Choroid plexus epithelial cell (primary cell): ENCODE results near the gene PLPP4.

Experiments
- DNase-seq: peaks from one replicate; pipeline ENCODE4 v3.0.0-alpha.2; 2010; ENCODE audit warnings: low read depth
- H3K4me3 ChIP-seq: 2 replicates; pipeline ENCODE4 v1.5.1; 2011; ENCODE audit warnings: low read depth, mild to moderate bottlenecking, control low read depth, low read length, moderate library complexity
- CTCF ChIP-seq: conservative IDR thresholded peaks from 2 replicates; pipeline ENCODE4 v1.5.1; 2011; ENCODE audit warnings: low read depth, mild to moderate bottlenecking, control low read depth, inconsistent platforms, low read length, moderate library complexity

Gene PLPP4

GRCh38 chr10:120607710-120608703 lies 151.0 kb downstream of the PLPP4 start:
- H3K4me3 ChIP-seq = no peak overlapping the region
- no peak for TF ChIP-seq CTCF
- peak; percentile 10 for DNase-seq

GRCh38 chr10:120609006-120609405 lies 152.0 kb downstream of the PLPP4 start:
- no peak for TF ChIP-seq CTCF
- no peak for DNase-seq
- H3K4me3 ChIP-seq = no peak overlapping the region

GRCh38 chr10:120610791-120611190 lies 153.8 kb downstream of the PLPP4 start:
- no peak for TF ChIP-seq CTCF
- no peak for DNase-seq
- H3K4me3 ChIP-seq = no peak overlapping the region

GRCh38 chr10:120612756-120613155 lies 155.7 kb downstream of the PLPP4 start:
- H3K4me3 ChIP-seq = no peak overlapping the region
- no peak for TF ChIP-seq CTCF
- DNase-seq = no peak

GRCh38 chr10:120613180-120613579 lies 156.2 kb downstream of the PLPP4 start:
- TF ChIP-seq CTCF = no peak
- H3K4me3 ChIP-seq = no peak overlapping the region
- DNase-seq = no peak

DNA sequence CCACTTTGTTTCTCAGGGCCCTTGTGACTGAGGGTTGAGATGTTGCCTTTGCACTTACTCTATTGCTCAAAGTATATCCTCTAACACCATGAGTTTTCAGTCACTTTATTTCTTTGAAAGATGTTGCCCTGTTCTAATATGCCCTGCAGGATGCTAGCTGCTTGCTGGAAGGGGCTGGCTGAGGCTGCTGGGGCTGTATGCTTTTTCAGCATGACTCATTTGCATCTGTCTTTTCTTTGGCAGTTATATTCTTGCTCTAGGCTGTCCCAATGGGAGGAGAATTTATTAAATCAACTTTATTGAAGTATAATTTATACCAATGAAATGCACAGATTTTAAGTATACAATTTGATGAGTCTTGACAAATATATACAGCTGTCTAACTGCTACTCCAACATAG lies 157.7 kb downstream of the PLPP4 start:
- no peak for TF ChIP-seq CTCF
- DNase-seq = peak; percentile 22
- no peak overlapping the region for H3K4me3 ChIP-seq
